Adrenal gland (tissue), 5 donors: Measurements from ENCODE around the gene PDZRN3.

ENCODE experiments used
- CTCF ChIP-seq, 6 experiments: fragments of 450-650 bp in 4 of 6; fragments of 200-600 bp in 2 of 6; sonication (generic) in 1 of 6; IDR thresholded peaks; 1 replicate in 5 of 6; 2 replicates in 1 of 6; pipeline versions ENCODE4 v1.5.1 to v1.8.0; 2016 to 2021; ENCODE audit warnings: antibody characterized with exemption in 6 of 6, mild to moderate bottlenecking in 2 of 6, moderate library complexity in 1 of 6
- POLR2A ChIP-seq, 2 donors: fragments of 450-650 bp; IDR thresholded peaks; one replicate each; pipeline ENCODE4 v1.6.1; 2017; ENCODE audit warnings: antibody characterized with exemption in 2 of 2, mild to moderate bottlenecking in 2 of 2, moderate library complexity in 1 of 2
- donor health status: DM: no; HTN: no; CAD: no.

- no peak for TF ChIP-seq POLR2A (IDR thresholded peaks at IDR 0.05)
- no peak for TF ChIP-seq CTCF (IDR thresholded peaks at IDR 0.05)
Observed at GRCh38 chr3:73626106-73626505, 1.4 kb upstream of the PDZRN3 start.
